Inflammatory macrophage (primary cell): Measurements from ENCODE around the gene SSTR5.

Source experiments
- DNase-seq, 2 donors: peaks; one replicate each; pipeline ENCODE4 v3.0.0-alpha.2; 2020 to 2022

Gene SSTR5

DNA sequence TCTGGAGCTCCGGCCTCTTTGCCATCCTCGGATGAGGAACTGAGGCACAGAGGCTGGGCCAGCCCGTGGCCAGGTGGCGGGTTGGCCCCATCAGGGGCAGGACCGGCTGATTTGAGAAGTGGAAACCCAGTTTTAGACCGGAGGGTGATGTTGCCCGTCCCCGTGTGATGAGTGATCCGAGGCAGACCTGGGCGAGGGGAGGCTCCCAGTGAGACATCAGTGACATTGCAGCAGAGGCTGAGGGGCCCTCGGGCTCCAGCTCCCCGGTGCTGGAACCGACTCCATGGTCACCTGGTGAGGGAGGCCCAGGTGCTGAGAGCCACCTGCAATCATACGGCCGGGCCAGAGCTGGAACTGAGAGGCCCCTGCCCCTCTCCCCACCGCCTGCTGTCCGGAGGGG is 53.5 kb downstream of the SSTR5 start:
- no peak for DNase-seq

DNA sequence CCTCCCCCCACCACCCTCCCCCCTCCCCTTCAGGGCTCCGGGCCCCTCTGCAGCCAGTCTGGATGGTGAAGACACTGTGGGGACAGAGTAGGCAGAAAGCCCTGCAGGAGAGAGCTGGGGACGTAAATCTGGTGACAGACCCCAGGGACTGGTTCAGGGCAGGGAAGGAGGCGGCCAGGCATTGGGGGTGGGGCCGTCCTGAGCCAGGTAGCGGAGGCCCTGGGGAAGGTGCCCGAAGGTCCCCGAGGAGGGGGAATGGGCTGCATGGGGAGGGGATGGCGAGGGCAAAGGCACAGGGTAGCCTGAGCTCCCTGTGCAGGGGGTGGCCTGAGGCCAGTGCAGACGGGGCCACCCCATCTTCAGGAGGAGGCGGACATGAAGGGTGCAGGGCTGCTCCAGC is 54.0 kb downstream of the SSTR5 start:
- no peak for DNase-seq

DNA sequence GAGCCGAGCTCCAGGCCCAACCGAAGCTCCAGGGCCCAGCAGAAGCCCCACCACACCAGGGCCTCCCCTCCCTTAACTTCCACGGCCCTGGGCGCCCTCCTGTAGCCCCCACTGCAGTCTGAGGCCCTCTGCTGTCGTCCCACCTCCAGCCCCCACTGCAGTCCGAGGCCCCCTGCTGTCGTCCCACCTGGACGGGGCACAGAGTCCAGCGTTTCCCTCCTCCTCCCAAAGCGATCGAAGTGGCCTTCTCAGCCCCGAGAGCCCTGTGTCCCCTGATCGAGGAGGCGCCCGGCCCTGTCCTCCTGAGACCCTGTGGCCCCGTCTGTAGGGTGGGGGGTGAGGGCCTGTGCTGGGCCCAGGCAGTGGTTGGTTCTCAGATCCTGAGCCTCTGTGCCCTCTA is 54.6 kb downstream of the SSTR5 start:
- no peak for DNase-seq

GRCh38 chr16:1127971-1128715 is 55.6 kb downstream of the SSTR5 start:
- DNase-seq, result no peak

- DNase-seq, result no peak
These were observed 56.8 kb downstream of the SSTR5 start for GRCh38 chr16:1129106-1129960.

GRCh38 chr16:1130382-1130781 is 57.8 kb downstream of the SSTR5 start:
- DNase-seq, result no peak
